Measurements from ENCODE around the gene EPC1.
A peak's percentile ranks its signal among the peaks of the same experiment; 100 is the strongest.
"Not testable (repeated sequence)": the region's sequence is repeated elsewhere in the genome, so short reads cannot be mapped to it uniquely, and the experiment has no call there.

Gene EPC1, protein sequence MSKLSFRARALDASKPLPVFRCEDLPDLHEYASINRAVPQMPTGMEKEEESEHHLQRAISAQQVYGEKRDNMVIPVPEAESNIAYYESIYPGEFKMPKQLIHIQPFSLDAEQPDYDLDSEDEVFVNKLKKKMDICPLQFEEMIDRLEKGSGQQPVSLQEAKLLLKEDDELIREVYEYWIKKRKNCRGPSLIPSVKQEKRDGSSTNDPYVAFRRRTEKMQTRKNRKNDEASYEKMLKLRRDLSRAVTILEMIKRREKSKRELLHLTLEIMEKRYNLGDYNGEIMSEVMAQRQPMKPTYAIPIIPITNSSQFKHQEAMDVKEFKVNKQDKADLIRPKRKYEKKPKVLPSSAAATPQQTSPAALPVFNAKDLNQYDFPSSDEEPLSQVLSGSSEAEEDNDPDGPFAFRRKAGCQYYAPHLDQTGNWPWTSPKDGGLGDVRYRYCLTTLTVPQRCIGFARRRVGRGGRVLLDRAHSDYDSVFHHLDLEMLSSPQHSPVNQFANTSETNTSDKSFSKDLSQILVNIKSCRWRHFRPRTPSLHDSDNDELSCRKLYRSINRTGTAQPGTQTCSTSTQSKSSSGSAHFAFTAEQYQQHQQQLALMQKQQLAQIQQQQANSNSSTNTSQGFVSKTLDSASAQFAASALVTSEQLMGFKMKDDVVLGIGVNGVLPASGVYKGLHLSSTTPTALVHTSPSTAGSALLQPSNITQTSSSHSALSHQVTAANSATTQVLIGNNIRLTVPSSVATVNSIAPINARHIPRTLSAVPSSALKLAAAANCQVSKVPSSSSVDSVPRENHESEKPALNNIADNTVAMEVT

GRCh38 chr10:32346551-32347362, at the start of gene EPC1:
EPC1 (minus strand) TSS chr10:32347158; CDS start chr10:32346915, 243 bp downstream.
- DNase-seq = peak; percentile 97

- DNase-seq = no peak
Observed at GRCh38 chr10:32393911-32394310, 47.0 kb upstream of the EPC1 start.

- not testable (repeated sequence) for DNase-seq
Observed at GRCh38 chr10:32392284-32392683, 45.3 kb upstream of the EPC1 start.

- DNase-seq = no peak
Observed at GRCh38 chr10:32390193-32390592, 43.2 kb upstream of the EPC1 start.

GRCh38 chr10:32388258-32389027, 41.5 kb upstream of the EPC1 start:
- DNase-seq = no peak

- no peak for DNase-seq
Observed at GRCh38 chr10:32386623-32387260, 39.8 kb upstream of the EPC1 start.

- DNase-seq = no peak
Observed at GRCh38 chr10:32384171-32384570, 37.2 kb upstream of the EPC1 start.

DNA sequence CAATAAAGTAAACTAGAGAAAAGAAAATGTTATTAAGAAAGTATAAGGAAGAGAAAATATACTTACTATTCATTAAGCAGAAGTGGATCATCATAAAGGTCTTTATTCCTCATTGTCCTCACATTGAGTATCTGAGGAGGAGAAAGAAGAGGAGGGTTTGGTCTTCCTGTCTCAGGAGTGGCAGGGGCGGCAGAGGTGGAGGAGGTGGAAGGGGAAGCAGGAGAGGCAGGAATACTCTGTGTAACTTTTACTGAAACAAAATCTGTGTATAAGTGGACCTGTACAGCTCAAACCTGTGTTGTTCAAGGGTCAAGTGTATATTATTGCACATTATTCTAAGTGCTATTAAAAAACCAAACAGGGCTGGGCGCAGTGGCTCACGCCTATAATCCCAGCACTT, 34.2 kb upstream of the EPC1 start:
- DNase-seq = no peak

GRCh38 chr10:32379950-32380551, 33.1 kb upstream of the EPC1 start:
- no peak for DNase-seq

DNA sequence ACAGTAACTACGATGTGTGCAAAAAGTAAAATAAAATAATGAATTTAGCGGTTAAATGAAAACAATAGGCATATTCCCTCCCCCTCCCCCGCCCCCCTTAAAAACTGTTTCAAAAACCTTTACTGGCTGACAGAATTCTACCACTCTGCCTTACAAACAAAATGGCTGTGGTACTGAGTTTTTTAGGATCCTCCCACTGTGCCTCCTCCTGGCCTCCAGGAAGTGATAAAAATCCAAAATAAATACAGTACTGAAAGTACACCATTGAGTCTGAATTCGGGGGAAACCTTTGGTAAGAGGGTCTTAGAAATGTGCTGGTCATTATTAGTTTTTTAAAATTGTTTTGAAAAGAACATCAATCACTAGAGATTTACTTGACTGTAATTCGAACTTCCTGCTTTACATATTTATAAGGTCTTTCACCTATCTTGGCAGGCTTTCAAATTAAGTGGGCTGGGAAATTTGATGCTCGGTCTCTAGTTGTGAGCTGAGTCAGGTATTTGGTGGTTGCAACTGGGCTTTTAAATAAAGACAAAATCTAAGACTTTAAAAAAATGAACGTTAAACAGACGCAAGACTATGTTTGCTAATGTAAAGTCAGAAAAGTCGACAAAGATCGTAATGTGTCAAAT, 32.5 kb upstream of the EPC1 start:
- no peak for DNase-seq

- DNase-seq = peak; percentile 92
Observed at GRCh38 chr10:32378363-32379317, 31.7 kb upstream of the EPC1 start.

DNA sequence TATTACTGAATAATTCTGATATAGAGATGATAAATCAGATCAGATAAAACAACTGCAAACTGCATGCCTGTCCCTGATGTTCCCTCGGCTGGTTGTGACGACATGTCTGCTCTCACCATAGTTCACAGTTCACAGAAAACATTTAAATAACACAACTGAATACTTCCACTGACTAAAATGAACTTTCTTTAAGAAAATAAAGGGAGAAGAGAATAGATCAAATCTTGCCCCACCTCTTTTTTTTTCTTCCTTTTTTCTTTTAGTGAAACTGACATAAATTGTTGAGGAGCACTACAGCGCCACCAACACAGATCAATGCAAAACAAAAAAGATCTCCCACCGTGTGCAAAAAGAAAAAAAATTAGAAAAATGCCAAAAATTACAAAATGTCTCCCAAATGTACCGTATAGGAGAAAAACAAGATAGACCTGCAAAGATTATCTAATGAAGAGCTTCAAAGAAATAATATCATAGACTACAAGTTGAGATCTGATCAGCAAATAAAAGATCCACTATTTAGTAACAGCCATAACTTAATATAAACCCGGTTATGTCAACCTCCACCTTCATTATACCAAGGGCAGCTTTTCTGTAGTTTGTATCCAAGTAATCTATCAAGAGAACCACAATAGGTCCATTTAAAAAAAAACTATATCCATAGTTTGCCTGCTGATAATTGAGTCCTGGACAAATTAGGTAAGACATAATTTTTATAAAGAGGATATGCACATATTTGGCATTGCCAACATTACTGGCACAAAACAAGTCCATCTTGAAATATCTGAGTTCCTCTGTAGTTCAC, 30.7 kb upstream of the EPC1 start:
- no peak for DNase-seq

- no peak for DNase-seq
Observed at GRCh38 chr10:32376771-32377170, 29.8 kb upstream of the EPC1 start.

DNA sequence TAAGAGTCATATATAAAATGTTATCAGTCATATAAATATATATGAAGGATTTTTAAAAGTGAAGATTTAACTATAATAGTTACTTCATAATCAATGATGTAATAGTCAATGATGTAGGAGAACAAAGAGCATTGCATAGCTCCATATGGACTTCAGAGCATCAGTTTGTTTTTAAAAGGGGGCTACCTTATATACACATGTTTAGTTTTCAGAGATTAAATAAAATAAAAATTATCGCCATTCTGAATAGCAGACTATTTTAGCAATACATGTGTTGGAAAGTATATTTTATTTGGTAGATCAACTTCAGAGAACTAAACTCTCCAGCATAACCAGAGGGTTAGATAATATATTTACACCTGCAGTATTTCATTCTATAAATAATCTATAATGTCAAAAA, 29.1 kb upstream of the EPC1 start:
- no peak for DNase-seq

GRCh38 chr10:32375631-32376030, 28.7 kb upstream of the EPC1 start:
- no peak for DNase-seq

DNA sequence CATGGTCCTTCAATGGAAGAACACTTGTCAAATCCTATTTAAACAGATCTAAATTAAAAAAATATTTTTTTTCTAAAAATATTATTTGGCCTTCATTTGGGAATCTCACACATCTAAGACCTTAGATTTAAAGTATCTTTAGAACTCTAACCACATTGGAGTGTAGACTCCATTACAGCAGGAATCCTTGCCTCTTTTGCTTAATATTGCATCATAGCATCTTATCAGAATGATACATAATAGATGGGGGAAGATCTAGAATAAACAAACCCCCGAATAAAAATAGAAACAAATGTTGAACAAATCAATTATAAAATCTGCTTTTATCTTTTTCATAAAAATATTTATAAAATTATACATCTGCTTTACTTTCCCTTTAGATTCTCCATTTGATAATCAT, 27.6 kb upstream of the EPC1 start:
- no peak for DNase-seq

- DNase-seq = no peak
Observed at GRCh38 chr10:32373496-32373895, 26.5 kb upstream of the EPC1 start.

DNA sequence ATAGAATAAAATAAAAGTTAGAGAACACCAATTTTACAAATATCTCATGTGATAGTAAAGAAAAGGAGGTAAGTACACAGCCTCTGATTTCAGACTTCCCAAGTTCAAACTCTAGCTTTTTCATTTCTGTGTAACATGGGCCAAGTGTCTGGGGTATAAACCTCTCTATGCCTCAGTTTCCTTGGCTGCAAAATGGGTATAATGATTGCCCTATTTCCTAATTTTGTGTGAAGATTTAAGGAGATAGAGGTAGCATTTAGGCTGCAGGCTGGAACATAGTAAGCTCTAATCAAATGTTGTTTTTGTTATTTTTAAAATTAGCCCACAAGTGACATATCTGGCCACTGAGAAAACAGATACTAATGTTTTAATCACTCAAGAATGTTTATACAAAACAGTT, 26.1 kb upstream of the EPC1 start:
- no peak for DNase-seq

Measured in activated CD8-positive, alpha-beta memory T cell treated with anti-CD3 and anti-CD28 coated beads for 24 hours (primary cell).